Measurements from ENCODE around the gene APBA2. TPM values are rescaled to one million over a fixed set of nuclear protein-coding genes. Genes with fewer than 3 reads are reported as not detected.

The APBA2 gene
- total RNA-seq, 1 experiment from 2014 or later = 53.3 TPM

DNA sequence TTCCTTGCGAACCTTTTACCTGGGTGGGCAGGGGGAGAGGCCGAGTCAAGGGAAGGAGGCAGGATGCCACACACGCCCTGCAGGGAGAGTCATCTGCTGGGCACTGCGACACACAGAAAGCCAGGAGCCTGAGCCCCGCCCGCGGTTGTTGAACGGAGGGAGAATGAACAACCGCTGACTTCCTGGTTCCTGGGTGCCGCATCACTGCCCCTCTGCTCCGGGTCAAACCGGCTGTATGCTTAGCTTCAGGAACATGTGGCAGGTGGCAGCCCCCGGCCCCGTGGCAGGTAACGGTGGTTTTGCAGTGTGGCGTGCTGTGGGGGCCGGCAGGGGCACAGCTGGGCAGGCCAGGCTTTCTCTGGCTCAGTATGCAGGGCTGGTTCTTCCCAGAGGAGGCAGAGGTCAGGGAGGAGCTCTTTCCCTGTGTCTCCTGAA is 33.4 kb downstream of the APBA2 start:
- Histone ChIP-seq H3K9me3 (replicated peaks) (0 out of 2 replicates have a peak, but pooled peaks cover 4% of the 10 kb centered on the region), H3K27me3 (replicated peaks) (no peaks in the 10 kb centered on the region), H3K4me1 (replicated peaks) (no peaks in the 10 kb centered on the region), H3K4me3 (no peak overlapping the region), H3K36me3 (peaks cover 3% of the 10 kb centered on the region; the same call in 1 of the 2 replicates), H3K27ac (no peak overlapping the region)
- DNase-seq (ENCODE audit: low read depth in 1 of 2, low spot score in 2 of 2) = no peak

GRCh38 chr15:28919679-28920655 is 34.2 kb downstream of the APBA2 start:
- H3K4me3 ChIP-seq = no peak overlapping the region
- H3K36me3 ChIP-seq = peaks cover 7% of the 10 kb centered on the region; the same call in 1 of the 2 replicates
- no peaks in the 10 kb centered on the region for H3K27me3 ChIP-seq (replicated peaks)
- no peak overlapping the region for H3K27ac ChIP-seq
- no peaks in the 10 kb centered on the region for H3K4me1 ChIP-seq (replicated peaks)
- no peak for DNase-seq (ENCODE audit: low read depth in 1 of 2, low spot score in 2 of 2)
- 0 out of 2 replicates have a peak, but pooled peaks cover 4% of the 10 kb centered on the region for H3K9me3 ChIP-seq (replicated peaks)

- DNase-seq (ENCODE audit: low read depth in 1 of 2, low spot score in 2 of 2) = no peak
- H3K4me3 ChIP-seq = no peak overlapping the region
- peaks cover 4% of the 10 kb centered on the region; the same call in 1 of the 2 replicates for H3K36me3 ChIP-seq
- H3K4me1 ChIP-seq (replicated peaks) = no peaks in the 10 kb centered on the region
- no peaks in the 10 kb centered on the region for H3K27me3 ChIP-seq (replicated peaks)
- no peaks in the 10 kb centered on the region for H3K9me3 ChIP-seq (replicated peaks)
- H3K27ac ChIP-seq = no peak overlapping the region
Observed at GRCh38 chr15:28920781-28921331, 35.1 kb downstream of the APBA2 start.

- DNase-seq (ENCODE audit: low read depth in 1 of 2, low spot score in 2 of 2) = no peak
- Histone ChIP-seq H3K4me3 (no peak overlapping the region), H3K9me3 (replicated peaks) (no peaks in the 10 kb centered on the region), H3K27me3 (replicated peaks) (no peaks in the 10 kb centered on the region), H3K27ac (no peak overlapping the region), H3K4me1 (replicated peaks) (no peaks in the 10 kb centered on the region), H3K36me3 (peaks cover 4% of the 10 kb centered on the region; the same call in 1 of the 2 replicates)
Observed at GRCh38 chr15:28921336-28921735, 35.6 kb downstream of the APBA2 start.

DNA sequence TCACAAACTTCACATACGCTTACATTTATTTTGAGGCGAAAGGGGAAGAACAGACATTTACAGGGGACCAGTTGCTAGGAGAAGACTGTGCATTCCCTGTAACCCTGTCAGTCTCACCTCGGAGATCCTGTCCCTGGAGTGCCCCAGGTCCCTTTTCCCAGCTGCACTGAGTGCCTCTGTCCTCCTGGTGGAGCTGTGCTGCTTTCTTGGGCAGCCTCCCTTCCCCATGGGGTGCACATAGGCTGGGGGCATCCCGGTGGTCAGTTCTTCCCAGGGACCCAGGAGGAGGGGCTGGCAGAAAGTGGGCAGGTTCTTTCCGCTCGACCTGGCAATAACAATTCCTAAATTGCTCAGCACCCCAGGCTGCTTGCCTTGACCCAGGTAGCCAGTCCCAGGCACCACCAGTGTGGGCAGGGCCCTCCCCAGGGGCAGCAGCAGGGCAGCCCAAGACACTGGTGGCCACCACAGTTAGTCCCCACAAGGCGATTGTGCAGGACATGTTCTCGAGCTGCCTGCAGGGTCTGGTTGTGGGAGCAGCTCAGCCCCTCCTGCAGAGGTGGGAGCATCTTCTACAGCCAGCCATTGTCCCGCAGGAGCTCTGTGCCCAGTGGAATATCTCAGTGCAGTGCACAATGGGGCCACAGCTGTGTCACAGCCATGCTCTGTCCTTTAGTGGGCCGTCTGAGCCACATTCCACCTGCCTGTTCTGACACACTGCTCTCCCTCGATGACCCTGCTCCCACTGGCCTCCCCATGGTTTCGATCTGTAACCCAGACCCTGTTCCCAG is 36.3 kb downstream of the APBA2 start:
- Histone ChIP-seq H3K9me3 (replicated peaks) (no peaks in the 10 kb centered on the region), H3K4me3 (no peak overlapping the region), H3K4me1 (replicated peaks) (no peaks in the 10 kb centered on the region), H3K27ac (no peak overlapping the region), H3K27me3 (replicated peaks) (no peaks in the 10 kb centered on the region), H3K36me3 (peaks cover 4% of the 10 kb centered on the region; the same call in 1 of the 2 replicates)
- no peak for DNase-seq (ENCODE audit: low read depth in 1 of 2, low spot score in 2 of 2)

- no peaks in the 10 kb centered on the region for H3K9me3 ChIP-seq (replicated peaks)
- no peak overlapping the region for H3K4me3 ChIP-seq
- peaks cover 4% of the 10 kb centered on the region; the same call in 1 of the 2 replicates for H3K36me3 ChIP-seq
- no peaks in the 10 kb centered on the region for H3K4me1 ChIP-seq (replicated peaks)
- H3K27me3 ChIP-seq (replicated peaks) = no peaks in the 10 kb centered on the region
- DNase-seq (ENCODE audit: low read depth in 1 of 2, low spot score in 2 of 2) = no peak
- H3K27ac ChIP-seq = no peak overlapping the region
Observed at GRCh38 chr15:28922707-28923012, 36.9 kb downstream of the APBA2 start.

DNA sequence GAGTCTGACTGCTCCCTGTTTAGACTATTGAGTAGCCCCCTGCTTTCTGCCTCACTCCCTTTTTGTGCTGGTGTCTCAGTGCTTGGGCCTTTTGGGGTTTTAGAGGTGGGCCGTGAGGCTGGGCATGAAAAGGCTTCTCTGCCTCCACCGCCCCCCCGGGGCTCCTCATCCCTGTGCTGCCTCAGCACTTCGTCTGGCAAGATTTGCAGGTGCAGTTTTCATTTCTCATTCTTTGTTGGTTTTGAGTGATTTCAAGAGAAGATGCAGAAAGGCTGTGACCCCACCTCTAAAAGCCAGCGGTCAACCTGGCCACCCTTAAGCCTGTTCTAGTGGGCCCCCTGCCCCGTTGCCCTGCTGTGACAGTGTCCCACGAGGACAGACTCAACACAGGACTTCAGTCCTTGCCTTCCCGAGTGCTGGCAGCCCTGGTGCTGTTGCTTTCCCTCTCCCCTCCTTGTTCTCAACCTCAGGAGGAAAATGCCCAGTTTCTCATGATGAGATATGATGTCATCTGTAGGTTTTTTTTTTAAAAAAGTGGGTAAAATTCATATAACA is 38.0 kb downstream of the APBA2 start:
- H3K27me3 ChIP-seq (replicated peaks) = no peaks in the 10 kb centered on the region
- H3K4me3 ChIP-seq = no peak overlapping the region
- no peak for DNase-seq (ENCODE audit: low read depth in 1 of 2, low spot score in 2 of 2)
- peaks cover 4% of the 10 kb centered on the region; the same call in 1 of the 2 replicates for H3K36me3 ChIP-seq
- no peaks in the 10 kb centered on the region for H3K9me3 ChIP-seq (replicated peaks)
- H3K4me1 ChIP-seq (replicated peaks) = no peaks in the 10 kb centered on the region
- no peak overlapping the region for H3K27ac ChIP-seq

DNA sequence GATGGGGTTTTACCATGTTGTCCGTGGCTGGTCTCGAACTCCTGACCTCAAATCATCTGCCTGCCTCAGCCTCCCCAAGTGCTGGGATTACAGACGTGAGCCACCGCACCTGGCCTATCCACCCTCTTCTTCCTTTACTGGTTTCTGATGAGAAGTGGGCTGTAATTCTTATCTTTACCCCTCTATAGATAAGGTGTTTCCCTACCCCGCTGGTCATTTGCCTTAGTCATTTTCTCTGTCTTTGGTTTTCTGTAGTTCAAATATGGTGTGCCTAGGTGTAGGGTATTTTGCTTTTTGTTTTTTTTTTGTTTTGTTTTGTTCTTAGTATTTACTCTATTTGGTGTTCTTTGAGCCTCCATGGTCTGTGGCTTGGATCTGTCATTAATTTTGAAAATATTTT is 41.3 kb downstream of the APBA2 start:
- no peaks in the 10 kb centered on the region for H3K9me3 ChIP-seq (replicated peaks)
- no peak for DNase-seq (ENCODE audit: low read depth in 1 of 2, low spot score in 2 of 2)
- peaks cover 4% of the 10 kb centered on the region; the same call in 1 of the 2 replicates for H3K36me3 ChIP-seq
- H3K27ac ChIP-seq = no peak overlapping the region
- no peaks in the 10 kb centered on the region for H3K4me1 ChIP-seq (replicated peaks)
- no peak overlapping the region for H3K4me3 ChIP-seq
- no peaks in the 10 kb centered on the region for H3K27me3 ChIP-seq (replicated peaks)

GRCh38 chr15:28929200-28929599 is 43.4 kb downstream of the APBA2 start:
- H3K27ac ChIP-seq = no peak overlapping the region
- no peak overlapping the region for H3K4me3 ChIP-seq
- H3K36me3 ChIP-seq = 0 out of 2 replicates have a peak, but pooled peaks cover 4% of the 10 kb centered on the region
- H3K4me1 ChIP-seq (replicated peaks) = no peaks in the 10 kb centered on the region
- H3K9me3 ChIP-seq (replicated peaks) = no peaks in the 10 kb centered on the region
- no peaks in the 10 kb centered on the region for H3K27me3 ChIP-seq (replicated peaks)
- DNase-seq (ENCODE audit: low read depth in 1 of 2, low spot score in 2 of 2) = no peak

DNA sequence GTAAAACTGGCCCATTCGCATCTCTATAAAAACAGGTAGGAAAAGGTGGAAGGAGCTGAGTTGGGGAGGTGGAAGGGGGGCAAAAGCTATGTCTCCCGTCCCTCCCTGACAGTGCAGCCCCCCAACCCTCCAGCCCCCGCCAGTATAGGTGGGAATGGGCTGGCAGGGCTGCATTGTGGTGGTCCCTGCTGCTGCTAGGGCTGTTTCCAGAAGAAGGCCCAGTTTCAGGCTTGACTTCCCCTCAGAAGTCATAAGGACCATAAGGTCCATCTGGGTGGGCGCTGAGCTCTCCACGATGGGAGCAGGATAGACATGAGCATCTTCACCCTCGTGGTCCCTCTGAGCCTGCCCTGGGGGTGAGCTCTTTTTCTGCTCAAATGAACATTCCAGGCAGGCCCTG is 44.2 kb downstream of the APBA2 start:
- Histone ChIP-seq H3K36me3 (no peaks in the 10 kb centered on the region), H3K9me3 (replicated peaks) (no peaks in the 10 kb centered on the region), H3K27ac (no peak overlapping the region), H3K27me3 (replicated peaks) (no peaks in the 10 kb centered on the region), H3K4me1 (replicated peaks) (no peaks in the 10 kb centered on the region), H3K4me3 (no peak overlapping the region)
- no peak for DNase-seq (ENCODE audit: low read depth in 1 of 2, low spot score in 2 of 2)

- H3K9me3 ChIP-seq (replicated peaks) = no peaks in the 10 kb centered on the region
- no peaks in the 10 kb centered on the region for H3K4me1 ChIP-seq (replicated peaks)
- H3K27ac ChIP-seq = no peak overlapping the region
- no peak for DNase-seq (ENCODE audit: low read depth in 1 of 2, low spot score in 2 of 2)
- no peaks in the 10 kb centered on the region for H3K27me3 ChIP-seq (replicated peaks)
- H3K4me3 ChIP-seq = no peak overlapping the region
- H3K36me3 ChIP-seq = no peaks in the 10 kb centered on the region
Observed at GRCh38 chr15:28930476-28931291, 44.9 kb downstream of the APBA2 start.

GRCh38 chr15:28931828-28932227 is 46.1 kb downstream of the APBA2 start:
- H3K36me3 ChIP-seq = no peaks in the 10 kb centered on the region
- no peak for DNase-seq (ENCODE audit: low read depth in 1 of 2, low spot score in 2 of 2)
- no peaks in the 10 kb centered on the region for H3K9me3 ChIP-seq (replicated peaks)
- no peak overlapping the region for H3K27ac ChIP-seq
- no peaks in the 10 kb centered on the region for H3K27me3 ChIP-seq (replicated peaks)
- no peaks in the 10 kb centered on the region for H3K4me1 ChIP-seq (replicated peaks)
- H3K4me3 ChIP-seq = no peak overlapping the region

GRCh38 chr15:28932361-28932760 is 46.6 kb downstream of the APBA2 start:
- H3K4me1 ChIP-seq (replicated peaks) = no peaks in the 10 kb centered on the region
- H3K36me3 ChIP-seq = no peaks in the 10 kb centered on the region
- H3K4me3 ChIP-seq = no peak overlapping the region
- no peak overlapping the region for H3K27ac ChIP-seq
- no peak for DNase-seq (ENCODE audit: low read depth in 1 of 2, low spot score in 2 of 2)
- no peaks in the 10 kb centered on the region for H3K9me3 ChIP-seq (replicated peaks)
- no peaks in the 10 kb centered on the region for H3K27me3 ChIP-seq (replicated peaks)
